GM12891 (cell line): ENCODE results near the gene NOD2. TPM values are rescaled to one million over a fixed set of nuclear protein-coding genes. Genes with fewer than 3 reads are reported as not detected.

Source experiments
- DNase-seq: peaks from one replicate; pipeline ENCODE4 v3.0.0; 2011; ENCODE audit warnings: low spot score; ENCODE audit not compliant: insufficient read length
- FAIRE-seq: peaks from 2 replicates; lab custom pipeline; 2011; peaks lifted over from hg19 to GRCh38; lab: Jason Lieb, UNC
- PAX5 ChIP-seq: IDR thresholded peaks from 2 replicates; pipeline ENCODE4 v1.6.1; 2011; ENCODE audit warnings: low read length, moderate library complexity, mild to moderate bottlenecking; ENCODE audit not compliant: insufficient read depth, severe bottlenecking
- POLR2A ChIP-seq: IDR thresholded peaks from 2 replicates; pipeline ENCODE4 v1.6.1; 2011; ENCODE audit warnings: low read depth, low read length, control low read depth
- POLR2AphosphoS5 ChIP-seq: IDR thresholded peaks from 2 replicates; pipeline ENCODE4 v1.6.1; 2011; ENCODE audit warnings: low read depth, low read length, control low read depth
- POU2F2 ChIP-seq: IDR thresholded peaks from 2 replicates; pipeline ENCODE4 v1.6.1; 2011; ENCODE audit warnings: low read depth, mild to moderate bottlenecking, control low read depth, low read length, moderate library complexity
- SPI1 ChIP-seq: IDR thresholded peaks from 2 replicates; pipeline ENCODE4 v1.6.1; 2011; ENCODE audit warnings: low read depth, low read length, control low read depth
- TAF1 ChIP-seq: IDR thresholded peaks from 2 replicates; pipeline ENCODE4 v1.6.1; 2011; ENCODE audit warnings: low read depth, low read length, control low read depth
- polyA plus RNA-seq: library from polyadenylated mRNA; unstranded; fragments of >200 nt; gene quantifications from one replicate; pipeline ENCODE4 v1.2.1, GENCODE V29; 2012; ENCODE audit warnings: low read depth, missing spikeins, inconsistent platforms; ENCODE audit not compliant: missing spikeins

NOD2 gene
- 9.7 TPM for polyA plus RNA-seq

DNA sequence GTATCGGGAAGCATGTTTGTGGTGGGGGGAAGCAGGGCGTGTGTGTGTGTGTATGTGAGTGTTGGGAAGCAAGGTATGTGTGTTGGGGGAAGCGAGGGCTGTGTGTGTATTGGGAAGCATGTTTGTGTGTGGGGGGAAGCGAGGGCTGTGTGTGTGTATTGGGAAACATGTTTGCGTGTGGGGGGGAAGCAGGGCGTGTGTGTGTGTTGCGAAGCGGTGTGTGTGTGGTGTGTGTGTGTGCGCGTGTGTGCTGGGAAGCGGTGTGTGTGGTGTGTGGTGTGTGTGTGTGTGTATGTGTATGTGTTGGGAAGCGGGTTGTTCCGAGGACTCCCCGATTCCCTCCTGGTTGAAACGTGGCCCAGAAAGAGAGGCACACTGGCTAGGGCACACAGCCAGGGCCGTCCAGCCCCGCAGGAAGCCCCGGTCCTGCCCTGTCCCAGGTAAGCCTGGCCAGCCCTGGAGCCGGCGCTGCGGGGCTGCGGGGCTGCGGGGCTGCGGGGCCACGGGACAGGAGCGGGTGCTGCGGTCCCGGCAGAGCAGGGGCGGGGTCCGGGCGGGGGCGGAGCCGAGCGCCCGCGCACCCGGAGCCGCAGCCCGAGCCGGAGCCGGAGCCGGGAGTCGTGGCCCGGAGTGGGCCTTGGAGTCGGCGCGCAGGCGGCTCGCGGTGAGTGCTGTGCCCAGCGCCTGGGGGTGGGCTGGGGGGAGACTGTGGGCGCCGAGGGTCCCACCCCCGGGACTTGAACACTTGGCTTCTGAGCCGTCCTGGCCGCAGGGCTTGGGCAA, at the start of gene NOD2:
Gene NOD2 (plus strand): TSS at position 608 of the 783 bp plus-strand sequence. CDS start 5,890 bp downstream, outside the sequence.
- DNase-seq (peak; percentile 71), FAIRE-seq (peak; percentile 97)
- TF ChIP-seq POLR2A (no peak), POLR2AphosphoS5 (no peak), POU2F2 (no peak), TAF1 (no peak), SPI1 (no peak), PAX5 (no peak)

DNA sequence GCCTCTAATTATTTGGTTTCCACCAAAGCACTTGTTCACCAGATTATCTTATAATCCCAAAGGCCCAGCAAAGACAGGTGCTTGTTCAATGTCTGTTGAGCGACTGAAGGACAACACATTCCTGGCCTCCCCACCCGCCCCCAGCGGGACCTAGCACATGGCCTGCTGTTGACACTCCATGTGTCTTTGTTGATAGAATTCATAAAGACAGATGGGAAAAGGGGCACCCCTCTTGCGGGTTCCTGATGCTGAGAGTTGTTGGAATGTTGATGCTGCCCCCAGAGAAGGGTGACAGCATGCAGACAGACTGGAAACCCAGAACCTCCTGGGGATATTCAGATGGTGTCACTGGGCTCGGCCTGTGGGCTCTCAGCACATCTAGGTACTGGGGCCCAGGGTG, 49.2 kb upstream of the NOD2 start:
- TF ChIP-seq SPI1 (no peak), TAF1 (no peak), POLR2A (no peak), POU2F2 (no peak), POLR2AphosphoS5 (no peak), PAX5 (no peak)
- no peak for FAIRE-seq
- DNase-seq: no peak

- FAIRE-seq: no peak
- TF ChIP-seq POLR2AphosphoS5 (no peak), TAF1 (no peak), POLR2A (no peak), PAX5 (no peak), POU2F2 (no peak), SPI1 (no peak)
- DNase-seq: no peak
Measured at GRCh38 chr16:50644729-50645128, 48.7 kb upstream of the NOD2 start.

- TF ChIP-seq POLR2A: no peak
- TF ChIP-seq POU2F2: no peak
- no peak for TF ChIP-seq PAX5
- TF ChIP-seq TAF1: no peak
- no peak for TF ChIP-seq SPI1
- TF ChIP-seq POLR2AphosphoS5: no peak
- DNase-seq: no peak
- no peak for FAIRE-seq
Measured at GRCh38 chr16:50645563-50646220, 47.7 kb upstream of the NOD2 start.

DNA sequence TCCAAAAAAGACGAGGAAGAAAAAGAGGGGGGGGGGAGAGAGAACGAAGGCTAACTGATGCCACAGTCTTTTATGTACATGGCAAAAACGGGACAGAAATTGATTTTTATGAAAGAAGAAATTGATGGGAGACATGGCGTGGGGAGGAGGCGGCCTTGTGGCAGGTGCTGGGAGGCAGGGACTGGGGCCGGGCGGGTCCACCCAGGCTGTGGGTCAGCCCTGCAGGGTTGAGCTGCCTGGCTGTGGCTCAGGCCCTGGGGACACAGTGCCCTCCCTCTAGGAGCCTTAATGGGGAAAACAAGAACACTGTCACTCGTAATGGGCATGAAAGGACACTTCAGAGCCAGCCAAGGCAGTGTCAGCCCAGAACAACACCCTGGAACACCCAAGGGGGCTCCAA, 47.1 kb upstream of the NOD2 start:
- FAIRE-seq: no peak
- TF ChIP-seq PAX5 (no peak), POLR2AphosphoS5 (no peak), POLR2A (no peak), SPI1 (no peak), TAF1 (no peak), POU2F2 (no peak)
- DNase-seq: no peak

- TF ChIP-seq TAF1: no peak
- TF ChIP-seq POLR2A: no peak
- no peak for TF ChIP-seq PAX5
- no peak for TF ChIP-seq POU2F2
- TF ChIP-seq POLR2AphosphoS5: no peak
- TF ChIP-seq SPI1: no peak
- FAIRE-seq (peak; percentile 5), DNase-seq (no peak)
Measured at GRCh38 chr16:50651835-50652438, 41.5 kb upstream of the NOD2 start.

GRCh38 chr16:50652836-50653425, 40.5 kb upstream of the NOD2 start:
- TF ChIP-seq SPI1: no peak
- TF ChIP-seq PAX5: no peak
- TF ChIP-seq POLR2A: no peak
- TF ChIP-seq POLR2AphosphoS5: no peak
- TF ChIP-seq POU2F2: no peak
- TF ChIP-seq TAF1: no peak
- FAIRE-seq (no peak), DNase-seq (no peak)

GRCh38 chr16:50653633-50654519, 39.5 kb upstream of the NOD2 start:
- TF ChIP-seq POLR2AphosphoS5 (no peak), POLR2A (no peak), PAX5 (no peak), TAF1 (no peak), SPI1 (no peak), POU2F2 (no peak)
- no peak for FAIRE-seq
- DNase-seq: no peak
